Ishikawa (cell line): Measurements from ENCODE around the gene ALOX5.

Source experiments
- CEBPB ChIP-seq: IDR thresholded peaks from 2 replicates; pipeline ENCODE4 v1.6.1; 2012
- CREB1 ChIP-seq: IDR thresholded peaks from 2 replicates; pipeline ENCODE4 v1.6.1; 2012; ENCODE audit warnings: low read depth
- EGR1 ChIP-seq: IDR thresholded peaks from 2 replicates; pipeline ENCODE4 v1.6.1; 2012
- EP300 ChIP-seq: IDR thresholded peaks from 2 replicates; pipeline ENCODE4 v1.6.1; 2012; ENCODE audit warnings: borderline replicate concordance
- FOXM1 ChIP-seq: IDR thresholded peaks from 2 replicates; pipeline ENCODE4 v1.6.1; 2012; ENCODE audit warnings: low read depth, borderline replicate concordance
- NFIC ChIP-seq: IDR thresholded peaks from 2 replicates; pipeline ENCODE4 v1.6.1; 2012
- RAD21 ChIP-seq: IDR thresholded peaks from 2 replicates; pipeline ENCODE4 v1.6.1; 2012; ENCODE audit warnings: low read depth
- TAF1 ChIP-seq: IDR thresholded peaks from 2 replicates; pipeline ENCODE4 v1.6.1; 2012; ENCODE audit warnings: low read depth, mild to moderate bottlenecking
- TCF12 ChIP-seq: IDR thresholded peaks from 2 replicates; pipeline ENCODE4 v1.6.1; 2012; ENCODE audit warnings: low read depth
- TEAD4 ChIP-seq: IDR thresholded peaks from 2 replicates; pipeline ENCODE4 v1.6.1; 2012
- YY1 ChIP-seq: IDR thresholded peaks from 2 replicates; pipeline ENCODE4 v1.6.1; 2012; ENCODE audit warnings: low read depth
- ZBTB7A ChIP-seq: IDR thresholded peaks from 2 replicates; pipeline ENCODE4 v1.6.1; 2012; ENCODE audit warnings: low read depth
- TF ChIP-seq, protein P1 (sequence below): IDR thresholded peaks from 2 replicates; pipeline ENCODE4 v1.6.1; 2012
- TF ChIP-seq, protein P2 (sequence below): IDR thresholded peaks from 2 replicates; pipeline ENCODE4 v1.6.1; 2012
- TF ChIP-seq, protein P3 (sequence below): IDR thresholded peaks from 2 replicates; pipeline ENCODE4 v1.6.1; 2012; ENCODE audit warnings: low read depth, mild to moderate bottlenecking

The ALOX5 gene

DNA sequence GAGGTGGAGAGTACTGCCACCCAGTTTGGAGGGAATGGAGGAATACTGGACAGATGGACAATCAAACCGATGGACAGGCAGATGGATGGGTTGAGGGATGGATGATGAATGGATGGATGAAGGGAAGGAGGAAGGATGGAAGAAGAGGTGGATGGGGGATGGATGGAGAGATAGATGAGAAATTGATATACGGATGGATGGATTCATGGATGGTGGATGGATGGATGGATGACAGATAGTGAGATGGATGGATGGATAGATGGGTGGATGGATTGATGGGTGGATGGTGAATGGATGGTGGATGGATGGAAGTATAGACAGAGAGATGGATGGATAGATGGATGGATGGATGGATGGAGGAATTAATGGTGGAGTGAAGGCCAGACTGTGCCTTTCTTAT is 42.6 kb downstream of the ALOX5 start:
- no peak for TF ChIP-seq YY1
- TF ChIP-seq EP300 = no peak
- no peak for TF ChIP-seq TEAD4
- no peak for TF ChIP-seq TAF1
- no peak for TF ChIP-seq CREB1
- TF ChIP-seq, protein P1, sequence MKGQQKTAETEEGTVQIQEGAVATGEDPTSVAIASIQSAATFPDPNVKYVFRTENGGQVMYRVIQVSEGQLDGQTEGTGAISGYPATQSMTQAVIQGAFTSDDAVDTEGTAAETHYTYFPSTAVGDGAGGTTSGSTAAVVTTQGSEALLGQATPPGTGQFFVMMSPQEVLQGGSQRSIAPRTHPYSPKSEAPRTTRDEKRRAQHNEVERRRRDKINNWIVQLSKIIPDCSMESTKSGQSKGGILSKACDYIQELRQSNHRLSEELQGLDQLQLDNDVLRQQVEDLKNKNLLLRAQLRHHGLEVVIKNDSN = no peak
- TF ChIP-seq, protein P2, sequence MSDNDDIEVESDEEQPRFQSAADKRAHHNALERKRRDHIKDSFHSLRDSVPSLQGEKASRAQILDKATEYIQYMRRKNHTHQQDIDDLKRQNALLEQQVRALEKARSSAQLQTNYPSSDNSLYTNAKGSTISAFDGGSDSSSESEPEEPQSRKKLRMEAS = no peak
- no peak for TF ChIP-seq CEBPB

DNA sequence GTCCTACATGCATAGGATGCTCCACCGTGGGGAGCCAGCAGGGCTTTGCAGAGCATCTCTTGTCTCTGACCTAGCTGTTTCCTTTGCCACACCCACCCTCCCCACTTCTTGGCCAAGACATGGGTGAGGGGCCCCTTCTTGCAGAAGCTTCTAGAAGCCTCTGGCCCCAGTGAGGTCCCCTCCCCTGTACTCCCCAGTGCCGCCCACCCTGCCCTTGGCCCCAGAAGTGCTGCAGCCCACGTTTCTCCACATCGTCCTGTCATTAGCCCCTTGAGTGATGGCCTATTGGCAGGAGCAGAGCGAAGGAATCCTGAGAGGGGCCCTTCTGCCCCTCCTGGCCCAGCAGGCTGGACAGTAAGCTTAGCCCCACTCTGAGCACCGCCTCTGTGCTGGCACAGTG is 43.7 kb downstream of the ALOX5 start:
- TF ChIP-seq TAF1 (no peak), CEBPB (no peak), NFIC (no peak), YY1 (no peak), TEAD4 (no peak), EP300 (no peak), CREB1 (no peak), RAD21 (no peak), ZBTB7A (no peak), FOXM1 (no peak), EGR1 (no peak), TCF12 (no peak)
- TF ChIP-seq, protein P2 = no peak
- TF ChIP-seq, protein P3, sequence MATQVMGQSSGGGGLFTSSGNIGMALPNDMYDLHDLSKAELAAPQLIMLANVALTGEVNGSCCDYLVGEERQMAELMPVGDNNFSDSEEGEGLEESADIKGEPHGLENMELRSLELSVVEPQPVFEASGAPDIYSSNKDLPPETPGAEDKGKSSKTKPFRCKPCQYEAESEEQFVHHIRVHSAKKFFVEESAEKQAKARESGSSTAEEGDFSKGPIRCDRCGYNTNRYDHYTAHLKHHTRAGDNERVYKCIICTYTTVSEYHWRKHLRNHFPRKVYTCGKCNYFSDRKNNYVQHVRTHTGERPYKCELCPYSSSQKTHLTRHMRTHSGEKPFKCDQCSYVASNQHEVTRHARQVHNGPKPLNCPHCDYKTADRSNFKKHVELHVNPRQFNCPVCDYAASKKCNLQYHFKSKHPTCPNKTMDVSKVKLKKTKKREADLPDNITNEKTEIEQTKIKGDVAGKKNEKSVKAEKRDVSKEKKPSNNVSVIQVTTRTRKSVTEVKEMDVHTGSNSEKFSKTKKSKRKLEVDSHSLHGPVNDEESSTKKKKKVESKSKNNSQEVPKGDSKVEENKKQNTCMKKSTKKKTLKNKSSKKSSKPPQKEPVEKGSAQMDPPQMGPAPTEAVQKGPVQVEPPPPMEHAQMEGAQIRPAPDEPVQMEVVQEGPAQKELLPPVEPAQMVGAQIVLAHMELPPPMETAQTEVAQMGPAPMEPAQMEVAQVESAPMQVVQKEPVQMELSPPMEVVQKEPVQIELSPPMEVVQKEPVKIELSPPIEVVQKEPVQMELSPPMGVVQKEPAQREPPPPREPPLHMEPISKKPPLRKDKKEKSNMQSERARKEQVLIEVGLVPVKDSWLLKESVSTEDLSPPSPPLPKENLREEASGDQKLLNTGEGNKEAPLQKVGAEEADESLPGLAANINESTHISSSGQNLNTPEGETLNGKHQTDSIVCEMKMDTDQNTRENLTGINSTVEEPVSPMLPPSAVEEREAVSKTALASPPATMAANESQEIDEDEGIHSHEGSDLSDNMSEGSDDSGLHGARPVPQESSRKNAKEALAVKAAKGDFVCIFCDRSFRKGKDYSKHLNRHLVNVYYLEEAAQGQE = no peak
- TF ChIP-seq, protein P1 = no peak

DNA sequence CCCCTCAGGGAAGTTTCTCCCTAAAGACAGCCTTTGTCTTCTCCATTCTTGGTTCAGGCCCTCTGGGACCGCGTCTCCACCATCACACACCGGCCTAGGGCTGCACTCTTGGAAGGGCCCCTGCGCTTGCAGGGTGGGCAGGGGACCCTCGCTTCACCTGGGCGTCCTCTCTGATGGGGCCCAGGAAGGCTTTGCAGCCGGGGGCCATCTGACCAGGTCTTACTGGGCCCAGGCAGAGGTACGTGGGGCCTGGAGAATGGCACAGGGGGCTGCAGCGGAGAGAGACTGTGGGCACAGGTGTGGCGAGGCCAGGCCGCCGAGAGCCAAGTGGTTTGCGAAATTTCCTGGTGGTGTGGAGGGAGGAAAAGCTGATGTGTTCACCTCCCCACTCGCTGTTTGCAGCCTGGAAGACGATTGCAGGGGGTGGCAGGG is 44.4 kb downstream of the ALOX5 start:
- TF ChIP-seq NFIC = no peak
- no peak for TF ChIP-seq CREB1
- TF ChIP-seq EGR1 = no peak
- TF ChIP-seq TEAD4 = no peak

DNA sequence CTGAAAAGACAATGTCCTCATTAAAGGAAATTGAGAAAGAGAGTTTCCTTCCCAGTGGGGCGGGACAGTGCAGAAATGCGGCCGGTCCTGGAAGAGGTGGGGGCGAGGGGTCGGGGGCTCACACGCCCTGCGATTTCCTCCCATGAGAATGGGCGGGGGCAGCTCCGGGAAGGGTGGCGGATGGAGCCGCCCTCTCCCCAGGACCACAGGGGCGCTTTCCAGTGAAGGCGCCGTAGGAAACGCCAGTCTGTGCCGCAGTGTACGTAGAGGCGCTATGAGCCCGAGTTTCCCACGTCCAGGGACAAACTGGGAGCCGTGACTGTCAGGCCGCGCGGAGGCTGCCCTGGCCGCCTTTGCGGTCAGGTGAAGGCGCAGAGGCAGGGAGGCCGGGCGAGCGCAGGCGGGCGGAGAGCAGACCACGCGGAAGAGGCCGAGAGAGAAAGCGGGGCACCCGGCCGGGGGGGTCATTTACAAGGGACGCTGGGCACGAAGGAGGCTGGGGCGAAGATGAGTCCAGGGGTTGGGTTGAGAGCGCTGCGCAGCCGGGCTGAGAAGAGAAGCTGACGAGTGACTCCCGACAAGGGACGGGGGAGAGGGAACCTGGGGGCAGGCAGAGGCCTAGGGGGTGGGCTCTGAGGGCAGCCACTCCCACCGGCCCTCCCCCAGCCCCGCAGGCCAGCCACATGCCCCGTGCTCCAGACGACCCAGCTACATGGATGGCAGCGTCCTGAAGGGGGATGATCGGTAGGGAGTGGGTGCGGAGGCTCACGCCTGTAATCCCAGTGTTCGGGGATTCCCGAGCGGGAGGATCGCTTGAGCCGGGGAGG is 45.0 kb downstream of the ALOX5 start:
- TF ChIP-seq FOXM1 (no peak), TEAD4 (no peak), NFIC (no peak), EGR1 (no peak), TAF1 (no peak), CREB1 (no peak)

DNA sequence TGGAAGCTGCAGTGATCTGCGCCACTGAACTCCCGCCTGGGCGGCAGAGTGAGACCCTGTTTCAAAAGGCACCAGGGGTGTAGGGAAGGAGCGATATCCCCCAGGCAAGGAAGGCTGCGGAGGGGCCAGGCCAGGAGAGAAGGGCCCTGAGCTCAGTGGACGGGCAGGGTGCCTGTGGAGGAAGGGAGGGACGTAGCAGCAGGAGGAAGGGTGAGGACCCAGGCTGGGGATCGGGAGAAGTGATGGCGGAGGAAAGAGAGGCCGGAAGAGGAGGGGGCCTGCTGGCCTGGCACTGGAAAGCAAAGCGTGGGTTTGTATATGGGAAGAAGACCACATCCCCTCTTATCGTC is 45.6 kb downstream of the ALOX5 start:
- no peak for TF ChIP-seq TAF1
- TF ChIP-seq YY1 = no peak
- TF ChIP-seq TEAD4 = no peak
- no peak for TF ChIP-seq NFIC
- TF ChIP-seq, protein P3 = no peak
- TF ChIP-seq, protein P1 = no peak
- TF ChIP-seq EP300 = no peak
- no peak for TF ChIP-seq EGR1
- TF ChIP-seq, protein P2 = no peak
- no peak for TF ChIP-seq RAD21
- no peak for TF ChIP-seq ZBTB7A
- TF ChIP-seq CEBPB = no peak
- no peak for TF ChIP-seq CREB1
- no peak for TF ChIP-seq FOXM1
- TF ChIP-seq TCF12 = no peak
